Left cardiac atrium (tissue), 4 donors: ENCODE measurements around the gene PYM1. TPM values are rescaled to one million over a fixed set of nuclear protein-coding genes. Genes with fewer than 3 reads are reported as not detected.

Experiments used
- ATAC-seq, 2 donors: fragments of 200-7000 bp; cut with Tn5 transposase; one replicate each; pipeline ENCODE4 v1.9.1; 2020; ENCODE audit warnings: mild to moderate bottlenecking in 2 of 2, moderate library complexity in 2 of 2
- DNase-seq: peaks from one replicate; pipeline ENCODE4 v3.0.0-alpha.2; 2020
- intact Hi-C, 2 donors: fragments of 100-400 bp; cut with DNase I; formaldehyde crosslinking; loops; one replicate each; pipeline versions ENCODE4 v1.14.1 to v1.15.1; 2022 to 2023
- total RNA-seq, 2 donors: library from RNA; stranded (reverse); fragmentation: NEBNext Ultra II Directional; extraction: Animal tissue kit (Norgen Biotek cat#: 25700); gene quantifications; one replicate each; pipeline ENCODE4 v1.2.1, GENCODE V29; 2021
- donor health status: DM: no; HTN: yes; CAD: no.
- donor health status: DM: no; HTN: yes; CAD: no; lungs with severe emphysema.
- donor health status: DM: yes; HTN: yes; CAD: no.
- donor health status: Dilated cardiomyopathy.

The PYM1 gene
- total RNA-seq, 2 donors from 2014 or later: 16.0 to 21.2 TPM

GRCh38 chr12:55942577-55943136, 15.0 kb upstream of the PYM1 start:
- DNase-seq: no peak

GRCh38 chr12:55942055-55942454, 14.4 kb upstream of the PYM1 start:
- ATAC-seq (no peak), DNase-seq (no peak)
- intact Hi-C loops: no loop called here

More at GRCh38 chr12:55942577-55943136, 15.0 kb upstream of the PYM1 start:
- intact Hi-C loops: no loop called here
- no peak for ATAC-seq

GRCh38 chr12:55940065-55940732, 12.5 kb upstream of the PYM1 start:
- ATAC-seq: peak; percentile 95
- peak; percentile 86 for DNase-seq
- intact Hi-C loops: no loop called here

GRCh38 chr12:55938826-55939501, 11.3 kb upstream of the PYM1 start:
- no peak for ATAC-seq
- no peak for DNase-seq
- intact Hi-C loops: loop anchor here (5.0 to 10.0 kb wide), 2 partner anchors 194 to 202 kb away; partner anchors contain the start of gene GDF11 (in 1 of the 2)

- no peak for ATAC-seq
- intact Hi-C loops: loop anchor here (5.0 to 10.0 kb wide), 2 partner anchors 193 to 201 kb away; partner anchors contain the start of gene GDF11 (in 1 of the 2)
- no peak for DNase-seq
Observed at GRCh38 chr12:55937981-55938380, 10.3 kb upstream of the PYM1 start.

GRCh38 chr12:55935738-55936151, 8.1 kb upstream of the PYM1 start:
- intact Hi-C loops: loop anchor here (5.0 to 10.0 kb wide), 2 partner anchors 191 to 198 kb away; partner anchors contain the start of gene GDF11 (in 1 of the 2)
- DNase-seq: peak; percentile 67
- peak; percentile 2 to 35 for ATAC-seq

GRCh38 chr12:55934773-55935172, 7.1 kb upstream of the PYM1 start:
- intact Hi-C loops: loop anchor here (5.0 to 10.0 kb wide), 3 partner anchors 33 to 197 kb away; partner anchors contain the start of genes CDK2 (in 1 of the 2), GDF11 (in 1 of the 2) and PMEL (in 1 of the 2)
- ATAC-seq: no peak
- DNase-seq: no peak

- DNase-seq (no peak), ATAC-seq (no peak)
- intact Hi-C loops: loop anchor here (5.0 to 10.0 kb wide), 2 partner anchors 33 to 189 kb away; partner anchors contain the start of genes CDK2 (in 1 of the 2), GDF11 (in 1 of the 2) and PMEL (in 1 of the 2)
Observed at GRCh38 chr12:55933799-55934742, 6.4 kb upstream of the PYM1 start.

GRCh38 chr12:55933169-55933798, 5.6 kb upstream of the PYM1 start:
- intact Hi-C loops: loop anchor here (5.0 to 10.0 kb wide), 2 partner anchors 34 to 188 kb away; partner anchors contain the start of genes CDK2 (in 1 of the 2), GDF11 (in 1 of the 2) and PMEL (in 1 of the 2)
- no peak for ATAC-seq
- no peak for DNase-seq

GRCh38 chr12:55932551-55932910, 4.8 kb upstream of the PYM1 start:
- ATAC-seq (peak in 1 of 2 donors; percentile 11), DNase-seq (no peak)
- intact Hi-C loops: loop anchor here (5.0 to 10.0 kb wide), 2 partner anchors 35 to 188 kb away; partner anchors contain the start of genes CDK2 (in 1 of the 2), GDF11 (in 1 of the 2) and PMEL (in 1 of the 2)

GRCh38 chr12:55931780-55932550, 4.3 kb upstream of the PYM1 start:
- intact Hi-C loops: loop anchor here (5.0 to 10.0 kb wide), 2 partner anchors 35 to 187 kb away; partner anchors contain the start of genes CDK2 (in 1 of the 2), GDF11 (in 1 of the 2) and PMEL (in 1 of the 2)
- peak; percentile 47 to 56 for ATAC-seq
- peak; percentile 67 for DNase-seq

- DNase-seq: no peak
- intact Hi-C loops: loop anchor here (5.0 to 10.0 kb wide), 2 partner anchors 36 to 187 kb away; partner anchors contain the start of genes CDK2 (in 1 of the 2), GDF11 (in 1 of the 2) and PMEL (in 1 of the 2)
- no peak for ATAC-seq
Observed at GRCh38 chr12:55931317-55931779, 3.7 kb upstream of the PYM1 start.

GRCh38 chr12:55930771-55931316, 3.1 kb upstream of the PYM1 start, which contains the start of gene DGKA:
Gene DGKA, plus strand, starts transcription at chr12:55931162. Its CDS starts 5,342 bp downstream, at chr12:55936504.
- peak in 1 of 2 donors; percentile 22 for ATAC-seq
- intact Hi-C loops: loop anchor here (5.0 to 10.0 kb wide), 2 partner anchors 36 to 186 kb away; partner anchors contain the start of genes CDK2 (in 1 of the 2), GDF11 (in 1 of the 2) and PMEL (in 1 of the 2)
- DNase-seq: peak; percentile 42

- intact Hi-C loops: loop anchor here in 1 of 2 donors (5.0 kb wide), 1 partner anchor 97 kb away; no protein-coding TSS in a partner anchor
- DNase-seq (peak; percentile 31), ATAC-seq (no peak)
Observed at GRCh38 chr12:55929306-55929791, 1.7 kb upstream of the PYM1 start.

GRCh38 chr12:55926738-55927587, 731 bp downstream of the PYM1 start:
- DNase-seq (peak; percentile 89), ATAC-seq (peak; percentile 87 to 89)
- intact Hi-C loops: loop anchor here in 1 of 2 donors (5.0 kb wide), 1 partner anchor 95 kb away; no protein-coding TSS in a partner anchor
